ENCODE measurements around the gene ZNF354C. TPM values are rescaled to one million over a fixed set of nuclear protein-coding genes. Genes with fewer than 3 reads are reported as not detected.

Gene ZNF354C
- total and polyA plus RNA-seq, 2 of the 13 experiments (the other 11 are each of a cell fraction or from before 2014, with no cell fraction given): 0.02 TPM; not detected in 1

DNA sequence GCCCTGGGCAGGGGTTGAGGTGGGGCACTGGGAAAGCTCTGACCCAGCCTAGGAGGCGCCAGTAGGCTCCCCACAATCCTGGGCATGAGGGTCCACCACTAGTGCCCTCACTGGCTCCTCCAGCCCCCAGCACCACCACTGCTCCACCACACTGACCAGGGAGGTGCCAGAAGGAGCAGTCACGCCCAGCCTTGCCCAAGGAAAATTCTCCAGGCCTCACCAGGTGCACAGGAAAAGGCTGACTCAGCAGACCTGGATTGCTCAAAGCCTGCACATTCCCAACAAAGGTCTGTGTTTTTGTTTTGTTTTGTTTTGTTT, 62.9 kb downstream of the ZNF354C start:
- H2AFZ ChIP-seq (ENCODE audit: low read length): no peak overlapping the region
- no TSS peak for BruUV-seq (replicated peaks)
- no peak overlapping the region for H3K4me2 ChIP-seq (ENCODE audit: low read depth, low read length)
- no peak overlapping the region for H3K4me3 ChIP-seq (replicated peaks in 1 of 3; ENCODE audit: insufficient read depth in 1 of 3, low read depth in 2 of 3, low read length in 3 of 3)
- WGBS (ENCODE audit: low lambda C conversion rate): 22% methylated on average over 1 of the region's 2 CpGs
- H3K27ac ChIP-seq (ENCODE audit: extremely low read length, insufficient read depth, low read length): no peak overlapping the region
- intact Hi-C loops (cut with micrococcal nuclease; ENCODE audit: unreplicated experiment) (no loop called here), in situ Hi-C loops (cut with HindIII; ENCODE audit: extremely low pct_ligation_motif_present, low pct_unique_long_range_greater_than_20kb) (no loop called here)
- FAIRE-seq (no peak), ATAC-seq (no peak), DNase-seq (ENCODE audit: low spot score) (no peak)
- no peaks in the 10 kb centered on the region for H3K4me1 ChIP-seq (ENCODE audit: insufficient read depth, low read length)
- TF ChIP-seq ZNF567 (CRISPR knock-in tag; IDR thresholded peaks at IDR 0.05; ENCODE audit: borderline replicate concordance) (no peak), ZNF563 (CRISPR knock-in tag; IDR thresholded peaks at IDR 0.05) (no peak), FOSL2 (CRISPR knock-in tag; IDR thresholded peaks at IDR 0.05) (no peak), SIN3B (IDR thresholded peaks at IDR 0.05; ENCODE audit: low read length) (no peak), ZNF446 (CRISPR knock-in tag; IDR thresholded peaks at IDR 0.05) (no peak), ZNF282 (IDR thresholded peaks at IDR 0.05; ENCODE audit: partially characterized antibody) (no peak), MAFF (IDR thresholded peaks at IDR 0.05; ENCODE audit: low read depth, low read length) (peak; percentile 97), SATB2 (CRISPR knock-in tag; IDR thresholded peaks at IDR 0.05) (no peak), MAFK (conservative IDR thresholded peaks at IDR 0.05 in 1 of 2, IDR thresholded peaks at IDR 0.05 in 1 of 2; ENCODE audit: low read length in 2 of 2) (peak; percentile 95 to 98), MED1 (CRISPR knock-in tag; IDR thresholded peaks at IDR 0.05) (no peak), ZFP36 (IDR thresholded peaks at IDR 0.05; ENCODE audit: borderline replicate concordance, low read depth, low read length, partially characterized antibody) (no peak)
- TF ChIP-seq, protein P1, sequence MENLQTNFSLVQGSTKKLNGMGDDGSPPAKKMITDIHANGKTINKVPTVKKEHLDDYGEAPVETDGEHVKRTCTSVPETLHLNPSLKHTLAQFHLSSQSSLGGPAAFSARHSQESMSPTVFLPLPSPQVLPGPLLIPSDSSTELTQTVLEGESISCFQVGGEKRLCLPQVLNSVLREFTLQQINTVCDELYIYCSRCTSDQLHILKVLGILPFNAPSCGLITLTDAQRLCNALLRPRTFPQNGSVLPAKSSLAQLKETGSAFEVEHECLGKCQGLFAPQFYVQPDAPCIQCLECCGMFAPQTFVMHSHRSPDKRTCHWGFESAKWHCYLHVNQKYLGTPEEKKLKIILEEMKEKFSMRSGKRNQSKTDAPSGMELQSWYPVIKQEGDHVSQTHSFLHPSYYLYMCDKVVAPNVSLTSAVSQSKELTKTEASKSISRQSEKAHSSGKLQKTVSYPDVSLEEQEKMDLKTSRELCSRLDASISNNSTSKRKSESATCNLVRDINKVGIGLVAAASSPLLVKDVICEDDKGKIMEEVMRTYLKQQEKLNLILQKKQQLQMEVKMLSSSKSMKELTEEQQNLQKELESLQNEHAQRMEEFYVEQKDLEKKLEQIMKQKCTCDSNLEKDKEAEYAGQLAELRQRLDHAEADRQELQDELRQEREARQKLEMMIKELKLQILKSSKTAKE (CRISPR knock-in tag; IDR thresholded peaks at IDR 0.05; ENCODE audit: borderline replicate concordance): no peak
- TF ChIP-seq, protein P2, sequence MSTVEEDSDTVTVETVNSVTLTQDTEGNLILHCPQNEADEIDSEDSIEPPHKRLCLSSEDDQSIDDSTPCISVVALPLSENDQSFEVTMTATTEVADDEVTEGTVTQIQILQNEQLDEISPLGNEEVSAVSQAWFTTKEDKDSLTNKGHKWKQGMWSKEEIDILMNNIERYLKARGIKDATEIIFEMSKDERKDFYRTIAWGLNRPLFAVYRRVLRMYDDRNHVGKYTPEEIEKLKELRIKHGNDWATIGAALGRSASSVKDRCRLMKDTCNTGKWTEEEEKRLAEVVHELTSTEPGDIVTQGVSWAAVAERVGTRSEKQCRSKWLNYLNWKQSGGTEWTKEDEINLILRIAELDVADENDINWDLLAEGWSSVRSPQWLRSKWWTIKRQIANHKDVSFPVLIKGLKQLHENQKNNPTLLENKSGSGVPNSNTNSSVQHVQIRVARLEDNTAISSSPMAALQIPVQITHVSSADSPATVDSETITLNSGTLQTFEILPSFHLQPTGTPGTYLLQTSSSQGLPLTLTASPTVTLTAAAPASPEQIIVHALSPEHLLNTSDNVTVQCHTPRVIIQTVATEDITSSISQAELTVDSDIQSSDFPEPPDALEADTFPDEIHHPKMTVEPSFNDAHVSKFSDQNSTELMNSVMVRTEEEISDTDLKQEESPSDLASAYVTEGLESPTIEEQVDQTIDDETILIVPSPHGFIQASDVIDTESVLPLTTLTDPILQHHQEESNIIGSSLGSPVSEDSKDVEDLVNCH (CRISPR knock-in tag; IDR thresholded peaks at IDR 0.05): no peak
- TF ChIP-seq, protein P3, sequence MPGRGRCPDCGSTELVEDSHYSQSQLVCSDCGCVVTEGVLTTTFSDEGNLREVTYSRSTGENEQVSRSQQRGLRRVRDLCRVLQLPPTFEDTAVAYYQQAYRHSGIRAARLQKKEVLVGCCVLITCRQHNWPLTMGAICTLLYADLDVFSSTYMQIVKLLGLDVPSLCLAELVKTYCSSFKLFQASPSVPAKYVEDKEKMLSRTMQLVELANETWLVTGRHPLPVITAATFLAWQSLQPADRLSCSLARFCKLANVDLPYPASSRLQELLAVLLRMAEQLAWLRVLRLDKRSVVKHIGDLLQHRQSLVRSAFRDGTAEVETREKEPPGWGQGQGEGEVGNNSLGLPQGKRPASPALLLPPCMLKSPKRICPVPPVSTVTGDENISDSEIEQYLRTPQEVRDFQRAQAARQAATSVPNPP (CRISPR knock-in tag; IDR thresholded peaks at IDR 0.05): no peak
- TF ChIP-seq, protein P4, sequence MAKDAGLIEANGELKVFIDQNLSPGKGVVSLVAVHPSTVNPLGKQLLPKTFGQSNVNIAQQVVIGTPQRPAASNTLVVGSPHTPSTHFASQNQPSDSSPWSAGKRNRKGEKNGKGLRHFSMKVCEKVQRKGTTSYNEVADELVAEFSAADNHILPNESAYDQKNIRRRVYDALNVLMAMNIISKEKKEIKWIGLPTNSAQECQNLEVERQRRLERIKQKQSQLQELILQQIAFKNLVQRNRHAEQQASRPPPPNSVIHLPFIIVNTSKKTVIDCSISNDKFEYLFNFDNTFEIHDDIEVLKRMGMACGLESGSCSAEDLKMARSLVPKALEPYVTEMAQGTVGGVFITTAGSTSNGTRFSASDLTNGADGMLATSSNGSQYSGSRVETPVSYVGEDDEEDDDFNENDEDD (CRISPR knock-in tag; IDR thresholded peaks at IDR 0.05; ENCODE audit: borderline replicate concordance): no peak
- H3K9me3 ChIP-seq (ENCODE audit: low read length): no peaks in the 10 kb centered on the region; the same call in 1 of the 2 replicates
- ChIA-PET POLR2A (no interaction called here), CTCF (ENCODE audit: low intra/inter-chr PET ratio, low total read pairs) (no interaction called here)
- no peaks in the 10 kb centered on the region for H4K20me1 ChIP-seq (ENCODE audit: insufficient read depth, low read length)
- H3K36me3 ChIP-seq (replicated peaks in 1 of 2; ENCODE audit: control insufficient read depth in 1 of 2, insufficient read depth in 2 of 2, low read length in 2 of 2): no peaks in the 10 kb centered on the region
- no peaks in the 10 kb centered on the region for H3K79me2 ChIP-seq (ENCODE audit: insufficient read depth, low read length)
- no peak overlapping the region for H3K9ac ChIP-seq (ENCODE audit: insufficient read depth, low read depth, low read length)
- no peaks in the 10 kb centered on the region for H3K27me3 ChIP-seq (ENCODE audit: control insufficient read depth in 1 of 2, insufficient read depth in 2 of 2, low read length in 2 of 2)

Data from HepG2 (cell line).